ENCODE data around the gene ZBTB1. TPM values are rescaled to one million over a fixed set of nuclear protein-coding genes. Genes with fewer than 3 reads are reported as not detected.

ZBTB1 gene
- total RNA-seq, 2 experiments from 2014 or later = 146 to 147 TPM

- no peak for DNase-seq
- no peaks in the 10 kb centered on the region for H3K9me3 Mint-ChIP-seq
- peak overlapping the region; percentile 55 for H3K27ac Mint-ChIP-seq
- ChIA-PET POLR2A (interaction anchor here (0.9 to 1.6 kb wide), 4 partner anchors 8 to 11 kb away, joined by 3 to 4 read pairs (median 4); partner anchors contain the start of gene ZBTB1), CTCF (interaction anchor here (0.6 to 7.6 kb wide), 4 partner anchors 14 to 398 kb away, joined by 3 to 55 read pairs (median 4); no protein-coding TSS in a partner anchor)
- Histone ChIP-seq H3K27ac (ENCODE audit: low read depth in 1 of 2, low read length in 2 of 2) (no peak overlapping the region), H3K9me3 (ENCODE audit: control insufficient read depth in 1 of 2, insufficient read depth in 1 of 2, low read length in 2 of 2) (no peaks in the 10 kb centered on the region), H3K4me1 (ENCODE audit: insufficient read depth, low read length) (peaks cover 27% of the 10 kb centered on the region), H3K27me3 (ENCODE audit: control insufficient read depth in 1 of 2, insufficient read depth in 2 of 2, low read length in 2 of 2) (no peaks in the 10 kb centered on the region), H3K36me3 (ENCODE audit: insufficient read depth, low read length) (peaks cover 57% of the 10 kb centered on the region), H3K4me3 (ENCODE audit: low read length) (no peak overlapping the region)
- intact Hi-C loops (cut with DNase I, micrococcal nuclease) = no loop called here
- peak overlapping the region; percentile 2 for H3K4me3 Mint-ChIP-seq
- H3K4me1 Mint-ChIP-seq (ENCODE audit: low read depth) = peaks cover 67% of the 10 kb centered on the region
- H3K36me3 Mint-ChIP-seq (ENCODE audit: low read depth) = peaks cover 82% of the 10 kb centered on the region
- H3K27me3 Mint-ChIP-seq = no peaks in the 10 kb centered on the region
- TF ChIP-seq, protein P1, sequence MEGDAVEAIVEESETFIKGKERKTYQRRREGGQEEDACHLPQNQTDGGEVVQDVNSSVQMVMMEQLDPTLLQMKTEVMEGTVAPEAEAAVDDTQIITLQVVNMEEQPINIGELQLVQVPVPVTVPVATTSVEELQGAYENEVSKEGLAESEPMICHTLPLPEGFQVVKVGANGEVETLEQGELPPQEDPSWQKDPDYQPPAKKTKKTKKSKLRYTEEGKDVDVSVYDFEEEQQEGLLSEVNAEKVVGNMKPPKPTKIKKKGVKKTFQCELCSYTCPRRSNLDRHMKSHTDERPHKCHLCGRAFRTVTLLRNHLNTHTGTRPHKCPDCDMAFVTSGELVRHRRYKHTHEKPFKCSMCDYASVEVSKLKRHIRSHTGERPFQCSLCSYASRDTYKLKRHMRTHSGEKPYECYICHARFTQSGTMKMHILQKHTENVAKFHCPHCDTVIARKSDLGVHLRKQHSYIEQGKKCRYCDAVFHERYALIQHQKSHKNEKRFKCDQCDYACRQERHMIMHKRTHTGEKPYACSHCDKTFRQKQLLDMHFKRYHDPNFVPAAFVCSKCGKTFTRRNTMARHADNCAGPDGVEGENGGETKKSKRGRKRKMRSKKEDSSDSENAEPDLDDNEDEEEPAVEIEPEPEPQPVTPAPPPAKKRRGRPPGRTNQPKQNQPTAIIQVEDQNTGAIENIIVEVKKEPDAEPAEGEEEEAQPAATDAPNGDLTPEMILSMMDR (IDR thresholded peaks at IDR 0.05) = no peak
- no peak for ATAC-seq (ENCODE audit: poor library complexity)
Measured at GRCh38 chr14:64493455-64493854, 11.1 kb upstream of the ZBTB1 start.

- ChIA-PET POLR2A (interaction anchor here (1.0 to 4.0 kb wide), 3 partner anchors 9 to 16 kb away, joined by 4 to 36 read pairs (median 4); partner anchors contain the start of genes ZBTB1 and ZBTB25), CTCF (interaction anchor here (1.3 to 7.6 kb wide), 3 partner anchors 10 to 15 kb away, joined by 3 to 55 read pairs (median 3); no protein-coding TSS in a partner anchor)
- intact Hi-C loops (cut with DNase I, micrococcal nuclease) = no loop called here
- Mint-ChIP-seq H3K36me3 (ENCODE audit: low read depth) (peaks cover 80% of the 10 kb centered on the region), H3K9me3 (no peaks in the 10 kb centered on the region), H3K27ac (no peak overlapping the region), H3K4me3 (no peak overlapping the region), H3K27me3 (no peaks in the 10 kb centered on the region), H3K4me1 (ENCODE audit: low read depth) (peaks cover 78% of the 10 kb centered on the region)
- TF ChIP-seq, protein P1 (IDR thresholded peaks at IDR 0.05) = no peak
- Histone ChIP-seq H3K27me3 (ENCODE audit: control insufficient read depth in 1 of 2, insufficient read depth in 2 of 2, low read length in 2 of 2) (no peaks in the 10 kb centered on the region), H3K9me3 (ENCODE audit: control insufficient read depth in 1 of 2, insufficient read depth in 1 of 2, low read length in 2 of 2) (no peaks in the 10 kb centered on the region), H3K4me1 (ENCODE audit: insufficient read depth, low read length) (peaks cover 42% of the 10 kb centered on the region), H3K36me3 (ENCODE audit: insufficient read depth, low read length) (peaks cover 49% of the 10 kb centered on the region), H3K27ac (ENCODE audit: low read depth in 1 of 2, low read length in 2 of 2) (no peak overlapping the region), H3K4me3 (ENCODE audit: low read length) (no peak overlapping the region)
- ATAC-seq (ENCODE audit: poor library complexity) = no peak
- DNase-seq = no peak
Measured at GRCh38 chr14:64495252-64495651, 9.3 kb upstream of the ZBTB1 start.

DNA sequence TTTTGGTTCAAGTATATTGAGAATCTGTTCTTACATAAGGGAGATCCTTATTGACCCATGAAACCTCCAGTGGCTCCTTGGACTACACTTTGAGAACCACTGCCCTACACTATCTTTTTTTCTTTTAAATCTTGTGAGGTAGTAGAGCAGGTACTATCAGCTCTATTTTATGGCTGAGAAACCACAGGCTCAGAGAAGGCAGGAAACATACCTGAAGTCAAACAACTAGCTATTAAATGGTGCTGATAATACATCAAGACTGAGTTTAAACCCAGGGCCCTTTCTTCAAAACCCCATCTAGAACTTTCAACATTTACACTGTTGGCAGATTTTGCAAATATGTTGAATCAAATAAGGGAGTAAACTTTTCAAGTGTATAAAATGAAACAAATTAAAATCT is 7.8 kb upstream of the ZBTB1 start:
- Mint-ChIP-seq H3K4me3 (peak overlapping the region; percentile 50), H3K36me3 (ENCODE audit: low read depth) (peaks cover 73% of the 10 kb centered on the region), H3K9me3 (no peaks in the 10 kb centered on the region), H3K27me3 (no peaks in the 10 kb centered on the region), H3K27ac (peak overlapping the region; percentile 71), H3K4me1 (ENCODE audit: low read depth) (peaks cover 76% of the 10 kb centered on the region)
- H3K27ac ChIP-seq (ENCODE audit: low read depth in 1 of 2, low read length in 2 of 2) = peak overlapping the region in 1 of 2 donors; percentile 27
- H3K27me3 ChIP-seq (ENCODE audit: control insufficient read depth in 1 of 2, insufficient read depth in 2 of 2, low read length in 2 of 2) = no peaks in the 10 kb centered on the region
- POLR2A ChIA-PET = interaction anchor here (0.6 to 4.0 kb wide), 8 partner anchors 8 to 136 kb away, joined by 3 to 36 read pairs (median 4); partner anchors contain the start of genes ZBTB1 and ZBTB25
- DNase-seq (no peak), ATAC-seq (ENCODE audit: poor library complexity) (no peak)
- TF ChIP-seq, protein P1 (IDR thresholded peaks at IDR 0.05) = no peak
- intact Hi-C loops (cut with DNase I, micrococcal nuclease) = no loop called here
- CTCF ChIA-PET = interaction anchor here (0.6 to 3.8 kb wide), 5 partner anchors 8 to 103 kb away, joined by 3 to 29 read pairs (median 3); partner anchors contain the start of gene ZBTB1
- no peak overlapping the region for H3K4me3 ChIP-seq (ENCODE audit: low read length)
- peaks cover 45% of the 10 kb centered on the region for H3K4me1 ChIP-seq (ENCODE audit: insufficient read depth, low read length)
- no peaks in the 10 kb centered on the region for H3K9me3 ChIP-seq (ENCODE audit: control insufficient read depth in 1 of 2, insufficient read depth in 1 of 2, low read length in 2 of 2)
- peaks cover 41% of the 10 kb centered on the region for H3K36me3 ChIP-seq (ENCODE audit: insufficient read depth, low read length)

All from CD4-positive, alpha-beta T cell (primary cell).